HG03378 (cell line): Measurements from ENCODE around the gene C12orf50.
"Not testable (repeated sequence)": the region's sequence is repeated elsewhere in the genome, so short reads cannot be mapped to it uniquely, and the experiment has no call there.

Source experiments
- ATAC-seq: cut with Tn5 transposase; IDR thresholded peaks from one replicate; pipeline ENCODE4 v1.9.1; 2021; ENCODE audit warnings: mild to moderate bottlenecking, moderate library complexity; ENCODE audit not compliant: unreplicated experiment

The C12orf50 gene, protein sequence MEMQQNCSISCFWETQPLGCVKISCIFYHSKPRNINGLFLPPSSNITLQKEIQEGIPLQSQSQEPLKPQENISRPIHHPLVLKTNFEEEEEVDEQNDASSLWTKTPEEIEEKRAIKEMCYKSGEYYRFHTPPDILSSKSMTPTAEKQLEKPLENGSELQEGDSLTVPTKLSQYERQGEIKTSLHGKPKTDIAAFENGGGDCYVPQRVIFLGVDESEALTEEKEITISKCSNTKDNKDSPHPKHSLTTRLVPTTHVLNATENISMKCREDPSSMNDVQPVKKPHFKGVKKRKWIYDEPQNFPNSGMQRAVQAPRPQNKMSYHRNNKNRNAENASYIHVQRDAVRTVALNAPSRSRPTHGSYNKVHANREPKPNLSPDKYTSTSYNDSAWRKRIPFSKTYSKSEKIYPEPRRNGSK

GRCh38 chr12:88029093-88029665, at the start of gene C12orf50:
Gene C12orf50 (minus strand): TSS chr12:88029401. CDS start chr12:88026962, 2,439 bp downstream.
- no peak for ATAC-seq

DNA sequence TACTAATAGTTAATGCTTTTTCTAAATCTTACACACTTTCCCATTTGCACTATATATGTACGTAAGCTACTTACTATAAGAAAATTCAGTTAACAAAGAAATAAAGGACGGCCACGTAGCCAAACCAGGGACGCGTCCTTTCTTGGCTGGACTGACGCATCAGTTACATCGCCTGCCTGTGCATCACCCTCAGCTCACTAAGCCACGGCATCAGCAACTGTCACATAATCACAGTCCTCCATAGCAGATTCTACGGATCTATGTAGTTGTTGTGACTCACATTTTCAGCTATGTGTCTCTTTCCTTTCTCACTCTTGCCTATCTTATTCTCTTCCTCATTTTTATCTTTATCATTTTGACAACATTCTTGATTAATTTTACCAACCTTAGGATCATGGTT, 38.1 kb upstream of the C12orf50 start:
- ATAC-seq = no peak

DNA sequence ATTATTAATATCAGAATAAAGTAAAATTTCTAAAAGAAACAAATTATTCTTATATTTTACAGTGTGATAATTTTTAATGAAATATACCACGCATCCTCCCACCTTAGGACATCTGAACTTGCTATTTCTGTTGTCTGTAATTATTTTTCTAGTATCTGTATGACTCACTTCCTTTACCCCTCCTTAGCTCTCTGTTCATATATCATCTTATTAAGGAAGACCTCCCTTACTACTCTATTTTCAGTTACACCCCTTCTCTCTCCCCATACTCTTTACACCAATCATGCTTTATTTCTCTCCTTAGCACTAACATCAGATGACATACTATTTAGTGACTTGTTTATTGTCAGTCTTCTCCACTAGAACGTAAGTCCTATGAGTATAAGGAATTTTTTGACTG, 34.2 kb upstream of the C12orf50 start:
- ATAC-seq = peak; percentile 92

DNA sequence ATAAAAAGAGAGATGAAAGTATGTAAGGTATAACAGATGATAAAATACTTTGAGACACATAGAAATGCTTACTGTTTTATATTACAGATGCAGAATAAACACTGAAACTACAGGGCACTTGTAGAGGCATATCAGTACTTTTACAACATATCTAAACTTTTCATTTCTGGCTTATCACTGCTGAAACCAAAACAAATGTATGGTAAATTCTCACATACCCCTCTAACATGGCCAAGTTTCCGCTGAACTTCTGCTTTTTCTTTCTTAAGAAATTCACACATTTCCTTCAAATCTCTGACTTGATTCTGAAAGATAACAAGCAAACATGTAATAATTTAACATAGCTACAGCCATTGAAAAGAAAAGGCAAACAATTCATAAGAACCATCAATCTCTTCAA, 33.3 kb upstream of the C12orf50 start:
- peak; percentile 75 for ATAC-seq

GRCh38 chr12:88058719-88059077, 29.5 kb upstream of the C12orf50 start:
- ATAC-seq = no peak

- ATAC-seq = no peak
These were observed 29.0 kb upstream of the C12orf50 start for GRCh38 chr12:88057994-88058718.

DNA sequence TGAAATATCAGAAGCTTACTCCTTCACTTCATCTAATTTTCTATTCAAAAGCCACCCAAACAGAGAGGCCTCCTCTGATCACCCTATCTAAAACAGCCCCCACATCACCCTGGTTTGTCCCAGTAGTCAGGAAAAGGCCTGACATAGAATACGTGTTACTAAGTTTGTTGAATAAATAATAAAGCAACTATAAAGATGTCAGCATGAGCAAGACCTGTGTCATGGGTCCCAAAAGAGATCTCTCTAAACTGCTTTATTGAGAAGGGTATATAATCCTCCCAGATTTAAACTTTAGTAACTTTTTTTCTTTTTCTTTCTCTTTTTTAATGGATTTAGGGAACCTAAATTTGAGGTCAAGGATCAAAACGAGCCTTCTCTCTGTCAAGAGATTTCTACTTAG, 27.4 kb upstream of the C12orf50 start:
- ATAC-seq = no peak

DNA sequence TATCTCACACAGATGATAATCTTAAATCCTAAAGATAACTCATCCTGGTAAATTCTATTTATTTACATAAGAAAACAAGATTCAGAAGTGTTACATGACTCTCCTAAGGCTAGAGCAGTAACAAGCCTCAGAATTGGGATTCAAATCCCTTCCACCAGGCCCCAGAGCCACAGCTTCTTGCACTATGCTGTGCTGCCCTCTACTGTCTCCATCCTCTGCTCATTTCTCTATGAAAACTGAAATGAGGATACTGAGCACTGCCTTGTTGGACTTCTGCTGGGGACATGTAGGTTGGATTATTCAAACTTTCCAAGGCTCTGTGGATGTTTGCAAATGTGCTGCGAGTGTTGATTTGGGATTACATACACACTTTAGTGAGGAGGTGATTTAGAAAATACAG, 23.5 kb upstream of the C12orf50 start:
- ATAC-seq = peak; percentile 62

- ATAC-seq = no peak
These were observed 14.8 kb upstream of the C12orf50 start for GRCh38 chr12:88044035-88044434.

DNA sequence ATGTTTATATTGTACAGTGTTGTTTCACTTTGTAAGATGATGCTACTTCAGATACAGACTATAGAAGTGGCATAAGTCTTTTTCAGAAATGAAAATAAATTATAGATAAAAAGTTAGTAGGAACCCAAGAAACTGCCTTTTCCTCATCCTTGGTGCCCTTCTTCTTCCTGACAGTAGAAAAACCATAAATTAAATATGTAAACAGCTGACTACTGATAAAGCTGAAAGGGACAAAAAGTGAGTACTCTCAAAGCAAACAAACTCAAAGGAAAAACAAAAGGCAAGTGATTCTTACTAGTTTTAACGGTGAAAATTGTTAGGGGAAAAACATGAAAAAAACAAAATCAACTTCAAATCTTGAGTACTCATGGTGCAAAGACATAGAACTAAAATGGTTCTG, 8.6 kb upstream of the C12orf50 start:
- no peak for ATAC-seq

- no peak for ATAC-seq
These were observed 7.3 kb upstream of the C12orf50 start for GRCh38 chr12:88036353-88036965.

- peak; percentile 23 for ATAC-seq
These were observed 6.7 kb upstream of the C12orf50 start for GRCh38 chr12:88035907-88036289.

- ATAC-seq = peak; percentile 97
These were observed 6.2 kb upstream of the C12orf50 start for GRCh38 chr12:88035271-88035906.

DNA sequence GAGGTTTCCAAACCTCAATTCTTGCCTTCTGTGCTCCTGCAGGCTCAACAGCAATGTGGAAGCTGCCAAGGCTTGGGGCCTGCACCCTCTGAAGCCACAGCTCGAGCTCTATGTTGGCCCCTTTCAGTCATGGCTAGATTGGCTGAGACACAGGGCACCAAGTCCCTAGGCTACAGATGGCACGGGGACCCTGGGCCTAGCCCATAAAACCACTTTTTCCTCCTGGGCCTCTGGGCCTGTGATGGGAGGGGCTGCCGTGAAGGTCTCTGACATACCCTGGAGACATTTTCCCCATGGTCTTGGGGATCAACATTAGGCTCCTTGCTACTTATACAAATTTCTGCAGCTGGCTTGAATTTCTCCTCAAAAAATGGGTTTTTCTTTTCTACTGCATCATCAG, 2.0 kb upstream of the C12orf50 start:
- not testable (repeated sequence) for ATAC-seq

- ATAC-seq = no peak
These were observed 3.0 kb downstream of the C12orf50 start for GRCh38 chr12:88026196-88026595.

GRCh38 chr12:88017964-88018363, 11.2 kb downstream of the C12orf50 start:
- no peak for ATAC-seq

GRCh38 chr12:88015825-88016224, 13.4 kb downstream of the C12orf50 start:
- no peak for ATAC-seq

GRCh38 chr12:88011755-88012154, 17.4 kb downstream of the C12orf50 start:
- no peak for ATAC-seq

GRCh38 chr12:88006351-88006750, 22.9 kb downstream of the C12orf50 start:
- ATAC-seq = no peak

DNA sequence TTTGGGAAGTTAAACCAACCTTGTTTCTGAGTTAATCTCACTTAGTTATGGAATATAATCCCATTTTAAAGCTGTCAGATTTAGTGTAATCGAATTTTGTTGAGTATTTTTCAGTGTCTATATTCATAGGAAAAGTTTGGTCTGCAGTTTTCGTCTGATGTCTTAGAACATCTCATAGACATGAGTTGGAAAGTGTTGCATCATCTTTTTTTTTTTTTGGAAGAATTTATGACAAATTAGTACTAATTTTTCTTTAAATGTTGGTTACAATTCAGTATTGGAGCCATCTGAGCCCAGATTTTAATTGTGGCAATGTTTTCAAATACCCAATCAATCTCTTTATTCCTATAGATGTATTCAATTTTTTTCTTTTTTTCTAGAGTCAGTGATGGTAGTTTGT, 27.9 kb downstream of the C12orf50 start:
- ATAC-seq = no peak

DNA sequence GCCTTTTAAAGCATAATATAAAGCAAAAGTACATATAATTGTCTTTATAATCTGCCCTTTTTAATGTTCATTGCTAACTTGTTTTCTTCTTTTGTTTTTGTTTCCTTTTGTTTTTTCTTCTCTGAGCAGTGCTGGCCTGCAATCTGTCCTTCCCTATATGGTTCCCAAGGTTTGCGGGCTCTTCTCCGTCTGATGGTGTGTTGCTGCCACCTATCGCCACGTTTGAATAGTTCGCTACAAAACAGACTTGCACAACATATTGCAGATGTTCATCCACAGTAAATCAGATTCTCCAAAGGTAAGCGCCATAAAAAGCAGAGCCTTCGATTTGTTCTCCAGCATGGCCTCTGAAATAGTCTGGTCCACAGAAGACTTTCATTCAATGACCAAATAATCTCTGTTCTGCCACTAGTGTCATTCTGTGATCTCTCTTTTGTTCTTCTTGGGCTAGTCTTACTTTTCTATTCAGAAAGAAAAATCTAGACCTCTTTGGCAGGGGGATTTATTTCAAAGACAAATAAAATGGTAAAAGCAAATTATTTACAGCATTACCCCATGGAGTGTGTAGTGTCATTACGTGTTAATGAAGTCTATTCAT, 33.5 kb downstream of the C12orf50 start:
- ATAC-seq = peak; percentile 94
